GM18502 (cell line): ENCODE results near the gene MMD.
"Not testable (repeated sequence)": the region's sequence is repeated elsewhere in the genome, so short reads cannot be mapped to it uniquely, and the experiment has no call there.

Experiments used
- ATAC-seq: cut with Tn5 transposase; IDR thresholded peaks from one replicate; pipeline ENCODE4 v1.9.1; 2021; ENCODE audit warnings: mild to moderate bottlenecking; ENCODE audit not compliant: unreplicated experiment, poor library complexity

Gene MMD

GRCh38 chr17:55402374-55402773, 19.3 kb downstream of the MMD start:
- no peak for ATAC-seq

- no peak for ATAC-seq
Measured at GRCh38 chr17:55398689-55399088, 22.9 kb downstream of the MMD start.

DNA sequence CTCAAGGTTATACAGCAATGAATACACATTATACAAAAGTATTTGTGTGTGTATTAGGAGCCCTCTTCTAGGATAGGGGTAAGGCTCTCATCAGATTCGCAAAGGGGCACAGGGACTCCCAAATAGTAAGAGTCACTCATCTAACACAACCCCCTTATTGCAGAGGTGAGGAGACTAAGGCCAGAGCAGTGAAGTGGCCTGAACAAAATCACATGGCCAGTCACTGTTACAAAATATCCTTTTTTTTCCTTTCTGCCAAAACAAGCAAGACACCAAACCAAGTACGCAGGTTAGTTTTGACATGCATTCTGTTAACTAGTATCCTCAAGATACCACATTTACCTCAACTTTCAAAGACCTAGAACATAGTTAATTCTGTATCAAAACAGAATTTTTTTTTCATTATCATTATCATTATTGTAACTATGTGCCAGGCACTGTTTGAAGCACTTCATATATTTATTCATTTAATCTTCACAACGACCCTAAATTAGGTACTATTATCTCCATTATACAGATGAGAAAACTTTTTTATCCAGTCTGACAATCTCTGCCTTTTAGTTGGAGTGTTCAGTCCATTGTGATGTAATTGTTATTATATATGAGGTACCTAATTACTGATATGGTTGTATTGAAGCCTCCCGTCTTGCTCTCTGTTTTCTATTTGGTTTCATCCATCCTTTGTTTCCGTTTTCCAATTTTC, 25.7 kb downstream of the MMD start:
- no peak for ATAC-seq

DNA sequence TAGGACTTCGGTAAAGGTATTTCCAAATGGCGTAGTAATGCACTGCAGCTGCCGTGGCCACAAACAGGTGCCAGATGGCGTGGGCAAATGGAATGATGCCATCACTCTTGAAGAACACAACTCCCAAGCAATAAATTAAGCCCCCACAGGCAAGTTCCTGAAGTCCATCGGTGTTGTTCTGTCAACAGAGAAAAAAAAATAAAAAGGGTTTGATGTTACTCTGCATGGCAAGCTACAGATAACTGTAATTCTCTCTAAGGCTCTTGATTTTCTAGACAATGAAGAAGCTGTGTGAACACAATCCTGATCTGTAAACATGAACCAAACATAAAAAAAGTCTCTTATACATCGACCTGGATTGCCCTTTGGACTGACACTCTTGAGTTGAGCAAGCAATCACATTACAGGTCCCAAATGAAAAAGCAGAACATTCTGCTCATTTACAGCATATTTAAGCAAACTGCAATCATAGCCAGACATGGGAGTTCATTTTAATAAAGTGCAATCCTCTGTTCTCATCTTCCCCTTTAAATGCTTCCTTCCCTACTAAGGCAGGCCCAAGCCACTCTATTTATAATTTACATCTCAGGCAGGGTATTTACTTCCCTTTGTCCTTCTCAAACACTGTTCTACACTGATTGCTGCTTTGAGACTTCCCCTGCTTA, 27.1 kb downstream of the MMD start:
- ATAC-seq = no peak

DNA sequence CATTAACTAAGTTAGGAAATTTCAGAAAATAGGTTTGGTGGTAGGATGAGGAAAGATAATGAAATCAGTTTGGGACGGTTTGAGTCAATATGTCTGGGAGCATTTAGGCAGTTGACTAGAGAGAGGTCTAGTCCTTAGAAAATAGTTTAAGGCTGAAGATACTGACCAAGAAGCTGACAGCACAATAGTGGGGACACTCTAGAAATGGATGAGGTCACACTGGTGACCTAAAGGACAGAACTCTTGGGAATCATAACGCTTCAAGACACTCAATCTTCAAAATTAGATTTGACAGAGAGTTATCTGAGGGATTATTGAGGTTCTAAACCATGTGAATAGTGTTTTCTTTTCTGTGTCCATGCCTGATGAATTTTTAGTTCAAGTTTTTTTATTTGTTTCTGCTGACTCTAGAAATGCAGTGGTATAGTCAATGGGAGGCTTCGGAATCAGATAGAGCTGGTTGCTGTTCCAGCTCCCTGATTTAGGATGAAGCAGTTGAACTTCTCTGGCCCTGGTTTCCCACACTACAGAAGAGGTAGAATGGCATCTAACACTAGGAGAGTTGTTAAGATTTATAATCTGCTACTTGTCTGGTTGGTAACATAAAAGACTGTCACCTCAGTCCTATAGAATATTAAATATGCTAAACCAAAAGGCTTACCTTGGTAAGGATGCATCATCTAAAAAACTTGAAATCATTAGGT, 29.7 kb downstream of the MMD start:
- ATAC-seq = no peak

DNA sequence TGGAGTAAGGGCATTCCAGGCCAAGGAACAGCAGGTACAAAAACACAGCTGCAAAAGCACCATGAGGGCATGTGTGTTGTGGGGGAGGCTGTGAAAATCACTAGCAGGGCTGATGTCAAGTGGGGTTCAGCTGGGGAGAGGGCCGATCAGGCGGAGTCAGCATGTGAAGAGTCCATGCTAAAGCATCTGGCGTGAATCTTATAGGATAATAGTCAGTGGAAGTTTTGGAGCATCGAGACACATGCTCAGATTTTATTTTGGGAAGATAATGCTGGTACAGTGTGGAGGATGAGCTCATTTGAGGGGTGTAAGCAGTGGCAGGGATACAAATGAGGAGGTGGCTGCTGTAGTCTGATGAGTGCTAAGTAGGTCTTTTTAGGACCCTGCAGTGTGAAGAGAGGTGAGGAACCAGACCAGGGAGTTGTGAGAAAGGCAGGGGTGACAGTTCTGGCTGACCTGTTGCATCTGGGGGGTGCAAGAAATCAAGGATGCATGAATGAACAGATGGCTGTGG, 30.3 kb downstream of the MMD start:
- no peak for ATAC-seq

GRCh38 chr17:55390364-55390977, 31.2 kb downstream of the MMD start:
- no peak for ATAC-seq

DNA sequence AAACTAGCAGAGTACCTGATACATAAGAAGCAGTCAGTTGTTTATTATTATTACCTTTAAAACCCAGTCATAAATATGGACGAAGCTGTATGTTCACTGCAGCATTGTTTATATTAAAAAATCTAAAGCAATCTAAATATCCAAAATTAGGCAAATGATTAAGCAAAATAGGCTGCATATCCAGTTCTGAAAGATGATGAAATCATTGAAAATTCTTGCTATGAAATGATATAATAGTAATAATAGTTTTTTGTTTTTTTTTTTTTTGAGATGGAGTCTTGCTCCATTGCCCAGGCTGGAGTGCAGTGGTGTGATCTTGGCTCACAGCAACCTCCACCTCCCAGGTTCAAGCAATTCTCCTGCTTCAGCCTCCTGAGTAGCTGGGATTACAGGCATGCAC, 31.9 kb downstream of the MMD start:
- not testable (repeated sequence) for ATAC-seq

DNA sequence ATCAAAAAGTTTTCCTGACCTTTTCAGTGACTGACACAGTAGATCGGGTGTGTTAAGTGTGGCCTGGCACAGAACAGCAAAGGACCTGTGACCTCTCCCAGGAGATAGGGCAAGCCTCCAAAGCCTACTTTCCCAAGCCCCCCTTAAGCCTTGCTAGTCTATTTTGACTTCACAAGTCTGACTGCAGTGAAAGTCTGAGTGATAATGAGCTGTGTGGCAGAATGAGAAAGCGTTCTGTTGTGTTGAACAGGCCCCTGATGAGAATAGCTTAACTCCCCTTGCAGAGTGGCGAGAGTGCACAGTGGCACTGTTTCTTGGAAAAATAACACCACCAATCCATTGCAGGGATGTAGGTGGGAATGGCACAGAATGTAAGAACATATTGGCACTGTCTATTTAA, 32.8 kb downstream of the MMD start:
- ATAC-seq = no peak

- no peak for ATAC-seq
Measured at GRCh38 chr17:55386796-55387332, 34.8 kb downstream of the MMD start.

DNA sequence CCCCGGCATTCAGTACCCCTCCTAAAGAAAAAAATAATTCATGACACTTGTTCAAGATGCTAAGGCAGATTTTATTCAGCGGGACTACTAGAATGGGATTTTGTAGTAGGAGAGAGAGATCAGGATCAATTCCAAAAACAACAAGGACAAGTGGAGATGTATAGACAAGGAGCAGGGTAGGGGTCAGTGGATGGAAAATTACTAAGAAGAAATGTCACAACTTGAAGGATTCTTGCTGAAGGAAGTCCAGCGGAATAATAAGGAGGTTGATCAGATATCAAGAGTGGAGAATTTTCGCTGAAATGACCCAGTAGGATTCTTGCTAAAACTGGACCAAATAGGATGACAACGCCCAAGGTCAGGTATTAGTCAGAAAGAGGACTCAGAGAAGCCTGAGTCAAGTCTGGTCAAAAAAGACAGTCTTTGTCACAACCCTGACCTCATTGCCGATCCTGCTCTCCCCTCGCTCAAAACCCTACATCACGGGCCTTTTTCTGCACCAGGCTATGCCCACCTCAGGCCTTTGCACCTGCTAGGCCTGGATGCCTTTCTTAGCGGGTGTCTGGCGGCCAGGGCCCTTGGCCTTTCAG, 36.9 kb downstream of the MMD start:
- no peak for ATAC-seq

DNA sequence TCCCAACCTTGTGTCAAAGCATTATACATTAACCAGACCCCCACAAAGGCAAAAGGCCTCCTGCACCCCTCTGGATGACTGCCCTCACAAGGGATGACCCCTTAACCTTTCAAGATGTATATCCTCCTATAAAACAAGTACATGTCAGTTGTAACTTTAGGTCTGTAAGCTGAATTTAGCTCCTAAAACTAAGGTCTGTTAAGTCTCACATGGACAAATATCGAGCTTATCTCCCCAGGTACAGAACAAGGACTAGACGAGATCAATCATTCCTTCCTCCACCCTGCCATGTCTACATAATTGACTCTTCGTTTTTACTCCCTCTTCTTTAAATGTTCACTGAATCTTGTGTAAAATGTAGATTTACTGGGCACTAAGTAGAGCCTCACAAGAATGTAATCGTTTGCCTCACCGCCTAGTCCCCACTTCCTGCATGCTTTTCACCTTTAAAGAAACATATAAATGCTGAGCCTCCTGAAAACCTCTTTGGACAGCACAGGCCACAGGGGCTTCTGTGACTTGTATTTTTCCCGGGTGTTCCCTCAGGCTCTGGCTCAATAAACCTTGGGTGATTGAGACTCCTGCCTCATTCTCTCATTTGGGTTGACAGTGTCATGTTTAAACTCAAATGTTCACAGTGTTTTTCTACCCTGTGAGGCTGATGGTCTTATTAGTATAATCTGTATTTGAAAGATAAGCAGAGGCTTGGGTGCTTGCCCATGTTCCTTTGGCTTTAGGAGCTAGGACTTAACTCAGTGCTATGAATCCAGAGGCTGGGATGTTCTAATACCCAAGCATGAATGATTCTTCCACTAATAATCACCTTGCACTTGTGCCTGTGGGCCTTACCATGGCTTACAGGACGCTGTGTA, 37.6 kb downstream of the MMD start:
- ATAC-seq = no peak

GRCh38 chr17:55381017-55381770, 40.4 kb downstream of the MMD start:
- ATAC-seq = no peak

DNA sequence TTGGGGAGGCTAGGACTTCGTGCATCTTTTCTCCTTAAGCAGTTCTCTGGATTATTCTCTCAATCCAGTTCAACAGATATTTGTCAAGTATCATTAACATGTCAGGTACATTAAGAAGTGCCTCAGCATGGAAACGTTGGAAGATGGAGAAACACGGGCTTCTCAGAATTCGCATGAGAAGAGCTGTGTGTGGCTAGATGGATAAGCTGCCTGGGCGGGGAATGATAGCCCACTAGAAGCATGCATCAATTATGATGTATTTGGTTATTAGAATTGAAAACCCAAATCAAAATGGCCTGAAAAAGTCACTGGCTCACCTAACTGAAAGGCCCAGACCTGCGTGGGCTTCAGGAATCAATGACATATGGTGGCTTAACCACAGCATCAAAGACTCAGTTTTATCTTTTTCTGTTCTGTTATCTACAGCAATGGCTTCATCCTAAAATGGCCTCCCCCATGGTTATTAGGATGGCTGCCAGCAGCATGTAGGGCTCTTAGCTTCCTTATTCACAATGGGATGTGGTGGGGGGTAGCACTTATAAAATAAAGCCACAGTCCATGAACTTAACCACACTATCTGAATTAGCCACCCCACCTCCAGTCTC, 43.9 kb downstream of the MMD start:
- ATAC-seq = no peak

DNA sequence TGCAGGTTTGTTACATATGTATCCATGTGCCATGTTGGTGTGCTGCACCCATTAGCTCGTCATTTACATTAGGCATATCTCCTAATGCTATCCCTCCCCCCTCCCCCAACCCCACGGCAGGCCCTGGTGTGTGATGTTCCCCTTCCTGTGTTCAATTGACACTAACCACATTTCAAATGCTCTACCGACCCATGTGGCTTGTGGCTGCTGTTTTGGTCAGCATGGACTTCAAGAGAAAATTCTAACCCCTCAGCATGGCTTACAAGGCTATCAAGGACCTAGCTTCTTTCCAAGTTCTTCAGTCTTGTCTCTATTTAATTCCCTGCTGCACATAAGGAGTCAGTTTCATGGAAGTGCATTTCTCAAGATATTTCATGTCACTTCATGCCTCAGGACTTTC, 52.9 kb downstream of the MMD start:
- ATAC-seq = no peak

- ATAC-seq = no peak
Measured at GRCh38 chr17:55366020-55366481, 55.6 kb downstream of the MMD start.

DNA sequence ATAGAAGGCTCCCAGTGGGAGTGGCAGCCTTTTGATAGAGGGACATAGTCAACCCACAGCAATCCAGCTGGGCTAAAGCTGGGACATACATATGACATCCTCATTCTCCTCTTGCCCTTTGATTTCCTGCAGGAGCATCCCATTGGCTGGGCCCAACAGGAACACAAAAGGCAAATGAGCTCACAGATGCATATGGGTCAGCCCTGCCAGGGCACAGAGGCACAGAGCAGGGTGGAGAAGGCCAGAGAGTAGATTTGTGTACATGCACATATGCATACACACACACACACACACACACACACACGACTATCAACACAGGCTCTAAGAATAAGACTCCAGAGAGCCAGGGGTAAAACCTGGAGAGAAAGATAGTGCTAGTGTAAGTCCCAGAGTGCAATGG, 58.6 kb downstream of the MMD start:
- ATAC-seq = no peak

DNA sequence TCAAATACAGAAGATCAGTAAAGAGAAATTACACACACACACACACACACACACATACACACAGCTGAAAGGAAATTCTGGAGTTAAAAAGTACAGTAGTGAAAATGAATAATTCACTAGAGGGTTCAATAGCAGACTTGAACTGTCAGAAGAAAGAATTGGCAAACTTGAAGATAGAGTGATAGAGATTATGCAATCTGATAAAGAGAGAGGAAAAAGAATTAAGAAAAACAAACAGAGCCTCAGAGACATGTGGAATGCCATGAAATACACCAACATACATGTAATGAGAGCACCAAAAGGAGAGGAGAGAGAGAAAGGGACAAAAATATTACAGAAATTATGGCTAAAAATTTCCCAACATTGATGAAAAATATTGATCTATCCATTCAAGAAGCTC, 60.7 kb downstream of the MMD start:
- ATAC-seq = no peak
